Heart right ventricle (tissue), 16 donors: ENCODE measurements around the gene ESD. TPM values are rescaled to one million over a fixed set of nuclear protein-coding genes. Genes with fewer than 3 reads are reported as not detected.
"Not testable (repeated sequence)": the region's sequence is repeated elsewhere in the genome, so short reads cannot be mapped to it uniquely, and the experiment has no call there.

Experiments
- ATAC-seq, 8 donors: fragments of 200-7000 bp; cut with Tn5 transposase; one replicate each; pipeline ENCODE4 v1.9.1; 2020; ENCODE audit warnings: mild to moderate bottlenecking in 8 of 8, moderate library complexity in 8 of 8, moderate number of reproducible peaks in 1 of 8
- DNase-seq, 2 donors: peaks; one replicate each; pipeline ENCODE4 v3.0.0-alpha.2; 2020
- H3K27ac ChIP-seq, 10 donors: fragments of 200-600 bp; sonication (generic) in 2 of 10; one replicate each; pipeline versions ENCODE4 v1.5.0 to v1.8.0; 2020 to 2022; ENCODE audit warnings: mild to moderate bottlenecking in 3 of 10
- H3K27me3 ChIP-seq, 7 donors: fragments of 200-600 bp; one replicate each; pipeline ENCODE4 v1.8.0; 2021 to 2022; ENCODE audit warnings: mild to moderate bottlenecking in 2 of 7
- H3K36me3 ChIP-seq, 9 donors: fragments of 200-600 bp; sonication (generic) in 1 of 9; one replicate each; pipeline versions ENCODE4 v1.5.0 to v1.8.0; 2020 to 2022; ENCODE audit warnings: mild to moderate bottlenecking in 2 of 9
- H3K4me1 ChIP-seq, 9 donors: fragments of 200-600 bp; sonication (generic) in 1 of 9; one replicate each; pipeline versions ENCODE4 v1.5.0 to v1.8.0; 2020 to 2022; ENCODE audit warnings: mild to moderate bottlenecking in 4 of 9
- H3K4me3 ChIP-seq, 10 donors: fragments of 200-600 bp; sonication (generic) in 2 of 10; one replicate each; pipeline versions ENCODE4 v1.5.0 to v1.8.0; 2020 to 2022; ENCODE audit warnings: mild to moderate bottlenecking in 7 of 10, moderate library complexity in 2 of 10
- H3K9me3 ChIP-seq, 11 donors: fragments of 200-600 bp in 10 of 11; sonication (generic) in 2 of 11; one replicate each; pipeline versions ENCODE4 v1.5.0 to v1.8.0; 2013 to 2022; ENCODE audit warnings: mild to moderate bottlenecking in 2 of 11, control low read depth in 1 of 11, moderate library complexity in 1 of 11
- CTCF ChIP-seq, 9 donors: fragments of 200-600 bp; sonication (generic) in 2 of 9; IDR thresholded peaks; one replicate each; pipeline versions ENCODE4 v1.5.0 to v1.8.0; 2021 to 2022; ENCODE audit warnings: antibody characterized with exemption in 9 of 9, mild to moderate bottlenecking in 5 of 9, moderate library complexity in 1 of 9
- WGBS, 2 donors: extraction: QIAGEN DNeasy Blood & Tissue Kit; methylation state at CpG; one replicate each; pipeline ENCODE4 v1.1.7; 2013; ENCODE audit warnings: inconsistent platforms in 1 of 2; 5-methylcytosine and 5-hydroxymethylcytosine counted together
- intact Hi-C, 10 donors: fragments of 100-400 bp; cut with DNase I; formaldehyde crosslinking; loops; one replicate each; pipeline versions ENCODE4 v1.11.1 to v1.14.2; 2022
- polyA plus RNA-seq, 2 donors: library from polyadenylated mRNA; stranded (reverse); fragments of 200-250 nt; gene quantifications; one replicate each; pipeline ENCODE4 v1.2.3, GENCODE V29; 2013
- total RNA-seq, 10 donors: library from RNA; stranded (reverse); fragmentation: NEBNext Ultra II Directional in 3 of 10; extraction: Animal tissue kit (Norgen Biotek cat#: 25700) in 3 of 10; gene quantifications; one replicate each; pipeline versions ENCODE4 v1.2.1 to v1.2.4, GENCODE V29; 2021 to 2023
- donor health status: Arrhythmogenic right ventricular cardiomyopathy.
- donor health status: ischemic (EF 13 %, LVEDD 7.1; RV severe dilation, severe dysfunction).
- donor health status: healthy with polysubstance abuse.
- donor health status: DM: no; HTN: yes; CAD: no.
- donor health status: DM: no; HTN: no; CAD: no.
- donor health status: ischemic (EF 25% LVEDD 6.9; RV normal size, moderate dysfunction).
- donor health status: ischemic (EF 25% LVEDD 5.7; RV mildly dilated, moderate dysfunction).
- donor health status: healthy.
- donor health status: DM: yes; HTN: yes; CAD: no.
- donor health status: Ischemic cardiomyopathy.
- donor health status: ischemic (EF 35%, LVEDD 5.7; RV mildly dilated, moderate dysfunction).
- donor health status: nonischemic (EF 11% LVEDD 7.7; RV severe dilation, severe dysfunction).
- donor health status: DM: yes; HTN: yes; CAD: no.
- donor health status: PGD.
- donor health status: ischemic (EF 29% LVEDD 5.4; RV normal size, mild dysfunction).
- donor health status: nonischemic (EF 23%, LVEDD 6.1; RV moderate dilation, normal function).

Gene ESD
- total and polyA plus RNA-seq, 12 donors: 44.9 to 124 (median 106) TPM

- Histone ChIP-seq H3K36me3 (peaks cover 0 to 96% (median 52%) of the 10 kb centered on the region in 9 donors), H3K4me1 (peaks cover 0 to 21% (median 0%) of the 10 kb centered on the region in 9 donors), H3K27ac (no peak overlapping the region), H3K9me3 (peaks cover 0 to 6% (median 0%) of the 10 kb centered on the region in 11 donors), H3K27me3 (no peaks in the 10 kb centered on the region), H3K4me3 (no peak overlapping the region)
- WGBS, 2 donors: 51 to 52% methylated on average over 2 of the region's 2 CpGs
- ATAC-seq: no peak
- TF ChIP-seq CTCF (IDR thresholded peaks at IDR 0.05): no peak
- DNase-seq: no peak
- intact Hi-C loops: no loop called here
Observed at GRCh38 chr13:46773541-46773940, 23.4 kb downstream of the ESD start.

- ATAC-seq (no peak), DNase-seq (no peak)
- no peak overlapping the region for H3K4me3 ChIP-seq
- no peaks in the 10 kb centered on the region for H3K27me3 ChIP-seq
- H3K36me3 ChIP-seq: peaks cover 0 to 79% (median 34%) of the 10 kb centered on the region in 9 donors
- H3K27ac ChIP-seq: no peak overlapping the region
- peaks cover 0 to 6% (median 0%) of the 10 kb centered on the region in 11 donors for H3K9me3 ChIP-seq
- intact Hi-C loops: no loop called here
- peaks cover 0 to 21% (median 0%) of the 10 kb centered on the region in 9 donors for H3K4me1 ChIP-seq
- TF ChIP-seq CTCF (IDR thresholded peaks at IDR 0.05): no peak
Observed at GRCh38 chr13:46771693-46772092, 25.3 kb downstream of the ESD start.

GRCh38 chr13:46769925-46770324 lies 27.0 kb downstream of the ESD start:
- WGBS, 2 donors: 99 to 100% methylated on average over 4 of the region's 4 CpGs
- H3K9me3 ChIP-seq, intact Hi-C loops, ATAC-seq, H3K4me3 ChIP-seq, H3K27ac ChIP-seq, H3K27me3 ChIP-seq, DNase-seq: not testable (repeated sequence)
- Histone ChIP-seq H3K4me1 (peaks cover 0 to 15% (median 0%) of the 10 kb centered on the region in 9 donors), H3K36me3 (peaks cover 0 to 61% (median 34%) of the 10 kb centered on the region in 9 donors)

GRCh38 chr13:46761866-46762265 lies 35.1 kb downstream of the ESD start:
- DNase-seq (no peak), ATAC-seq (no peak)
- no peak for TF ChIP-seq CTCF (IDR thresholded peaks at IDR 0.05)
- H3K4me3 ChIP-seq: no peak overlapping the region
- no peaks in the 10 kb centered on the region for H3K9me3 ChIP-seq
- WGBS, 2 donors: 81 to 88% methylated on average over 5 of the region's 5 CpGs
- H3K36me3 ChIP-seq: no peaks in the 10 kb centered on the region
- no peaks in the 10 kb centered on the region for H3K27me3 ChIP-seq
- intact Hi-C loops: no loop called here
- peaks cover 0 to 25% (median 2%) of the 10 kb centered on the region in 9 donors for H3K4me1 ChIP-seq
- H3K27ac ChIP-seq: no peak overlapping the region

GRCh38 chr13:46761174-46761573 lies 35.8 kb downstream of the ESD start:
- DNase-seq: no peak
- no peak for TF ChIP-seq CTCF (IDR thresholded peaks at IDR 0.05)
- Histone ChIP-seq H3K4me1 (peaks cover 0 to 29% (median 4%) of the 10 kb centered on the region in 9 donors), H3K27ac (no peak overlapping the region), H3K36me3 (no peaks in the 10 kb centered on the region), H3K9me3 (no peaks in the 10 kb centered on the region), H3K4me3 (no peak overlapping the region), H3K27me3 (no peaks in the 10 kb centered on the region)
- ATAC-seq: no peak
- WGBS, 2 donors: 90 to 93% methylated on average over 4 of the region's 4 CpGs
- intact Hi-C loops: no loop called here
